Endothelial cell of umbilical vein (primary cell): ENCODE results near the gene TENM4. TPM values are rescaled to one million over a fixed set of nuclear protein-coding genes. Genes with fewer than 3 reads are reported as not detected.

Experiments used
- BruUV-seq: library from RNA; stranded (reverse); fragments of 400-500 nt; replicated peaks from 2 replicates; lab custom pipeline; 2021; lab: Mats Ljungman, UMichigan
- CTCF ChIA-PET: fragments of 300-600, 350-600 bp; sonication (Branson Sonifier 250); formaldehyde crosslinking; loops from one replicate; lab custom pipeline; 2021; ENCODE audit warnings: antibody characterized with exemption, inconsistent platforms; lab: Charles Lee
- POLR2A ChIA-PET: fragments of 300-600, 350-600 bp; sonication (Branson Sonifier 250); formaldehyde crosslinking; loops from one replicate; lab custom pipeline; 2021; ENCODE audit warnings: antibody characterized with exemption, inconsistent platforms; lab: Charles Lee
- DNase-seq: peaks from one replicate; pipeline ENCODE4 v3.0.0-alpha.2; 2011; ENCODE audit warnings: low read depth, low spot score
- FAIRE-seq: peaks from 2 replicates; lab custom pipeline; 2011; peaks lifted over from hg19 to GRCh38; lab: Jason Lieb, UNC
- H2AFZ ChIP-seq: 2 replicates; pipeline ENCODE4 v1.6.0; 2012; ENCODE audit warnings: low read depth, low read length, control low read depth, inconsistent platforms
- H3K27ac ChIP-seq: 2 replicates; pipeline ENCODE4 v1.5.1; 2011; ENCODE audit warnings: low read depth, mild to moderate bottlenecking, control low read depth, low read length, moderate library complexity; ENCODE audit not compliant: insufficient read depth
- H3K27me3 ChIP-seq, 2 experiments: 2 replicates each; pipeline versions ENCODE4 v1.6.0 to v1.6.1; 2011; ENCODE audit warnings: low read length in 2 of 2, mixed read lengths in 1 of 2; ENCODE audit not compliant: control insufficient read depth in 2 of 2, insufficient read depth in 2 of 2
- H3K36me3 ChIP-seq, 2 experiments: 2 replicates in 1 of 2; 3 replicates in 1 of 2; pipeline ENCODE4 v1.5.1; 2011; ENCODE audit warnings: low read length in 2 of 2, mild to moderate bottlenecking in 1 of 2, moderate library complexity in 1 of 2; ENCODE audit not compliant: control insufficient read depth in 2 of 2, insufficient read depth in 2 of 2; ENCODE audit errors: extremely low read depth in 1 of 2
- H3K4me1 ChIP-seq: 3 replicates; pipeline ENCODE4 v1.5.1; 2011; ENCODE audit warnings: mild to moderate bottlenecking, low read length; ENCODE audit not compliant: control insufficient read depth, insufficient read depth; ENCODE audit errors: extremely low read depth
- H3K4me2 ChIP-seq: 2 replicates; pipeline ENCODE4 v1.6.1; 2011; ENCODE audit warnings: low read length, control low read depth, mixed read lengths; ENCODE audit not compliant: insufficient read depth
- H3K4me3 ChIP-seq, 3 experiments: fragments of 200-600 bp in 1 of 3; sonication (generic), shearing (Covaris generic) in 1 of 3; replicated peaks in 1 of 3; 2 replicates each; pipeline ENCODE4 v1.5.1; 2011 to 2016; ENCODE audit warnings: control low read depth in 3 of 3, low read length in 3 of 3, mild to moderate bottlenecking in 2 of 3, inconsistent platforms in 1 of 3, low read depth in 1 of 3, moderate library complexity in 1 of 3; ENCODE audit not compliant: insufficient read depth in 1 of 3
- H3K79me2 ChIP-seq: 2 replicates; pipeline ENCODE4 v1.6.0; 2012; ENCODE audit warnings: low read length, inconsistent platforms; ENCODE audit not compliant: control insufficient read depth, insufficient read depth
- H3K9ac ChIP-seq: replicated peaks from 2 replicates; pipeline ENCODE3; 2011; ENCODE audit warnings: low read length, control low read depth; ENCODE audit not compliant: insufficient read depth; ENCODE audit errors: extremely low read depth
- H3K9me1 ChIP-seq: replicated peaks from 3 replicates; pipeline ENCODE4 v1.6.0; 2011; ENCODE audit warnings: mild to moderate bottlenecking, low read length; ENCODE audit not compliant: control insufficient read depth, insufficient read depth; ENCODE audit errors: extremely low read depth
- H3K9me3 ChIP-seq: replicated peaks from 2 replicates; pipeline ENCODE4 v1.5.1; 2012; ENCODE audit warnings: low read length, inconsistent platforms; ENCODE audit not compliant: control insufficient read depth, insufficient read depth
- H4K20me1 ChIP-seq: replicated peaks from 2 replicates; pipeline ENCODE3; 2011; ENCODE audit warnings: mild to moderate bottlenecking, low read length; ENCODE audit not compliant: control insufficient read depth, insufficient read depth; ENCODE audit errors: extremely low read depth
- CTCF ChIP-seq, 2 donors: IDR thresholded peaks; 1 replicate in 1 of 2; 2 replicates in 1 of 2; pipeline ENCODE4 v1.5.1; 2011; ENCODE audit warnings: low read length in 2 of 2, mild to moderate bottlenecking in 2 of 2, moderate library complexity in 2 of 2, control low read depth in 1 of 2, inconsistent platforms in 1 of 2, low read depth in 1 of 2; ENCODE audit not compliant: insufficient read depth in 1 of 2; ENCODE audit errors: extremely low read depth in 1 of 2
- EZH2 ChIP-seq: IDR thresholded peaks from 2 replicates; pipeline ENCODE4 v1.6.1; 2012; ENCODE audit warnings: borderline replicate concordance, low read depth, mild to moderate bottlenecking, moderate library complexity, low read length, inconsistent platforms; ENCODE audit not compliant: severe bottlenecking
- FOS ChIP-seq: IDR thresholded peaks from 2 replicates; pipeline ENCODE4 v1.6.1; 2011; ENCODE audit warnings: mild to moderate bottlenecking, low read length, moderate library complexity, borderline replicate concordance; ENCODE audit not compliant: insufficient read depth
- GATA2 ChIP-seq: IDR thresholded peaks from 2 replicates; pipeline ENCODE4 v1.7.0; 2011; ENCODE audit warnings: low read depth, mild to moderate bottlenecking, moderate library complexity, mixed read lengths, low read length; ENCODE audit not compliant: insufficient read length, insufficient read depth
- JUN ChIP-seq: IDR thresholded peaks from 2 replicates; pipeline ENCODE4 v1.6.1; 2011; ENCODE audit warnings: borderline replicate concordance, low read depth; ENCODE audit not compliant: insufficient read length, insufficient read depth
- MAX ChIP-seq: IDR thresholded peaks from 2 replicates; pipeline ENCODE4 v1.6.1; 2011; ENCODE audit not compliant: insufficient read depth, insufficient read length
- MYC ChIP-seq: IDR thresholded peaks from one replicate; pipeline ENCODE4 v1.6.1; 2011; ENCODE audit warnings: mild to moderate bottlenecking, low read depth, low read length
- POLR2A ChIP-seq: IDR thresholded peaks from 2 replicates; pipeline ENCODE4 v1.6.1; 2012; ENCODE audit warnings: low read depth, mild to moderate bottlenecking, control low read depth, low read length
- POLR2AphosphoS5 ChIP-seq: IDR thresholded peaks from 2 replicates; pipeline ENCODE4 v1.6.1; 2012; ENCODE audit warnings: low read depth, mild to moderate bottlenecking, control low read depth, low read length, moderate library complexity; ENCODE audit not compliant: insufficient read depth
- dilution Hi-C: fragments of 300-500 bp; cut with MboI; formaldehyde crosslinking; loops from one replicate; pipeline ENCODE4 v1.15.0; 2019; ENCODE audit warnings: low sequenced_read_pairs; ENCODE audit not compliant: extremely low pct_ligation_motif_present
- intact Hi-C: fragments of 100-400 bp; cut with micrococcal nuclease; formaldehyde crosslinking; loops from one replicate; pipeline ENCODE4 v1.10.0; 2022
- polyA plus RNA-seq, 4 experiments: library from polyadenylated mRNA; depleted of rRNA in 3 of 4; stranded (reverse) in 3 of 4; unstranded in 1 of 4; fragments of >200 nt; gene quantifications; 2 replicates each; pipeline versions ENCODE4 v1.2.1 to v1.2.3, GENCODE V29; 2011 to 2012; ENCODE audit warnings: missing spikeins in 1 of 4
- total RNA-seq: library from RNA; stranded (reverse); gene quantifications from 2 replicates; pipeline ENCODE4 v1.2.3, GENCODE V29; 2021

The TENM4 gene
- total and polyA plus RNA-seq, 2 donors (not counting 3 experiments of a cell fraction or from before 2014, with no cell fraction given), result 0.06 to 0.27 TPM

- intact Hi-C loops (no loop called here), dilution Hi-C loops (no loop called here)
- Histone ChIP-seq H3K4me3 (no peak overlapping the region), H2AFZ (no peak overlapping the region), H3K9me1 (no peaks in the 10 kb centered on the region), H3K36me3 (no peaks in the 10 kb centered on the region), H3K9me3 (no peaks in the 10 kb centered on the region), H3K27ac (no peak overlapping the region), H3K4me1 (no peaks in the 10 kb centered on the region), H3K27me3 (no peaks in the 10 kb centered on the region), H3K79me2 (no peaks in the 10 kb centered on the region), H4K20me1 (no peaks in the 10 kb centered on the region), H3K4me2 (no peak overlapping the region), H3K9ac (no peak overlapping the region)
- no peak for DNase-seq
- POLR2A ChIA-PET, result no interaction called here
- BruUV-seq, result no TSS peak
- TF ChIP-seq POLR2AphosphoS5 (no peak), MYC (no peak), GATA2 (no peak), MAX (no peak), POLR2A (no peak), JUN (no peak), FOS (no peak), CTCF (IDR thresholded peaks at IDR 0.05; ENCODE audit: extremely low read depth in 1 of 2, insufficient read depth in 1 of 2, low read depth in 1 of 2, low read length in 2 of 2) (no peak), EZH2 (no peak)
- FAIRE-seq, result no peak
- CTCF ChIA-PET, result no interaction called here
These were observed 44.8 kb downstream of the TENM4 start for GRCh38 chr11:79396001-79396400.
